ENCODE results near the gene FAM20A. TPM values are rescaled to one million over a fixed set of nuclear protein-coding genes. Genes with fewer than 3 reads are reported as not detected.

Gene FAM20A
- total and polyA plus RNA-seq, 2 of the 8 experiments (the other 6 are each of a cell fraction or from before 2014, with no cell fraction given): 3.6 to 11.9 TPM

- FAIRE-seq (no peak), DNase-seq (ENCODE audit: low read depth in 1 of 2, low spot score in 2 of 2) (no peak)
- Histone ChIP-seq H3K36me3 (ENCODE audit: control insufficient read depth in 2 of 4, insufficient read depth in 4 of 4, low read length in 3 of 4) (peaks cover 0 to 3% (median 0%) of the 10 kb centered on the region in 4 experiments; a peak in 1 of 8 replicates), H3K9ac (replicated peaks in 1 of 4; ENCODE audit: extremely low read depth in 1 of 4, low read depth in 3 of 4, low read length in 3 of 4) (no peak overlapping the region), H2BK120ac (replicated peaks; ENCODE audit: low read depth, low read length) (no peak overlapping the region), H3K56ac (replicated peaks; ENCODE audit: insufficient read length, low read depth, low read length) (no peak overlapping the region), H4K5ac (ENCODE audit: insufficient read length, low read depth, low read length) (no peak overlapping the region), H2BK15ac (ENCODE audit: low read length) (no peak overlapping the region; the same call in 1 of the 2 replicates), H3K27ac (ENCODE audit: low read depth, low read length) (no peak overlapping the region), H3K79me2 (ENCODE audit: control insufficient read depth in 1 of 2, insufficient read depth in 2 of 2, low read length in 2 of 2) (no peaks in the 10 kb centered on the region), H4K20me1 (replicated peaks in 1 of 2; ENCODE audit: control insufficient read depth in 1 of 2, insufficient read depth in 2 of 2, low read length in 2 of 2) (no peaks in the 10 kb centered on the region), H4K8ac (ENCODE audit: extremely low read depth, insufficient read depth, low read length) (no peak overlapping the region), H3K9me3 (ENCODE audit: insufficient read depth in 2 of 2, low read depth in 1 of 2, low read length in 1 of 2) (no peaks in the 10 kb centered on the region), H2BK20ac (ENCODE audit: low read length) (no peak overlapping the region), H2BK5ac (ENCODE audit: low read depth, low read length) (no peak overlapping the region), H3K27me3 (replicated peaks in 1 of 4; ENCODE audit: control insufficient read depth in 3 of 4, extremely low read depth in 1 of 4, insufficient read depth in 3 of 4, low read length in 3 of 4) (no peaks in the 10 kb centered on the region), H3K18ac (ENCODE audit: extremely low read depth, low read length) (no peak overlapping the region), H3K14ac (ENCODE audit: insufficient read length) (no peak overlapping the region), H4K91ac (replicated peaks; ENCODE audit: insufficient read length, low read length) (no peak overlapping the region), H3K4me2 (ENCODE audit: insufficient read depth in 1 of 2, low read depth in 2 of 2, low read length in 2 of 2) (no peak overlapping the region), H3K4me1 (replicated peaks in 1 of 4; ENCODE audit: control insufficient read depth in 3 of 4, insufficient read depth in 4 of 4, low read length in 3 of 4) (no peaks in the 10 kb centered on the region), H3K4ac (replicated peaks; ENCODE audit: insufficient read length, low read depth, low read length) (no peak overlapping the region), H3K4me3 (ENCODE audit: extremely low read depth in 1 of 4, insufficient read depth in 2 of 4, low read depth in 3 of 4, low read length in 4 of 4) (no peak overlapping the region), H2BK12ac (ENCODE audit: low read depth, low read length) (no peak overlapping the region), H2AFZ (ENCODE audit: low read length) (no peak overlapping the region), H3K79me1 (ENCODE audit: low read depth, low read length) (no peaks in the 10 kb centered on the region), H2AK5ac (ENCODE audit: low read depth, low read length) (no peak overlapping the region), H3K23ac (ENCODE audit: insufficient read length) (no peak overlapping the region), H3K23me2 (ENCODE audit: low read depth, low read length) (no peaks in the 10 kb centered on the region)
- WGBS, 2 experiments (ENCODE audit: extremely low coverage in 1 of 2, insufficient coverage in 1 of 2, insufficient read length in 1 of 2, insufficient replicate concordance in 2 of 2, low coverage in 1 of 2, low lambda C conversion rate in 2 of 2, missing lambda C conversion rate in 1 of 2): 95% methylated on average over 8 of the region's 8 CpGs; no CpG with 5 or more reads in 1 of the 2 experiments
- POLR2A ChIA-PET (ENCODE audit: partially characterized antibody): interaction anchor here (0.8 to 1.1 kb wide), 2 partner anchors 26 to 44 kb away, joined by 3 to 4 read pairs; no protein-coding TSS in a partner anchor
- CTCF ChIA-PET (ENCODE audit: partially characterized antibody): interaction anchor here (0.6 to 1.7 kb wide), 5 partner anchors 9 to 202 kb away, joined by 3 to 5 read pairs (median 4); no protein-coding TSS in a partner anchor
- TF ChIP-seq MAX (IDR thresholded peaks at IDR 0.05): no peak
- TF ChIP-seq PHF8 (conservative IDR thresholded peaks at IDR 0.05; ENCODE audit: low read depth, low read length): no peak
- TF ChIP-seq SIRT6 (IDR thresholded peaks at IDR 0.05; ENCODE audit: low read length): no peak
- no peak for TF ChIP-seq POLR2A (IDR thresholded peaks at IDR 0.05; ENCODE audit: control extremely low read depth in 1 of 2, low read depth in 2 of 2, low read length in 2 of 2)
- TF ChIP-seq EGR1 (IDR thresholded peaks at IDR 0.05; ENCODE audit: borderline replicate concordance, low read depth, low read length): no peak
- TF ChIP-seq SP2 (IDR thresholded peaks at IDR 0.05; ENCODE audit: low read length): no peak
- no peak for TF ChIP-seq ATF3 (IDR thresholded peaks at IDR 0.05; ENCODE audit: insufficient read depth, low read depth, low read length)
- TF ChIP-seq NRF1 (IDR thresholded peaks at IDR 0.05; ENCODE audit: low read depth, low read length): no peak
- no peak for TF ChIP-seq TAF1 (IDR thresholded peaks at IDR 0.05; ENCODE audit: low read depth, low read length)
- TF ChIP-seq RFX5 (IDR thresholded peaks at IDR 0.05; ENCODE audit: borderline replicate concordance, low read depth, low read length): no peak
- no peak for TF ChIP-seq YY1 (IDR thresholded peaks at IDR 0.05; ENCODE audit: low read depth, low read length)
- TF ChIP-seq SAP30 (IDR thresholded peaks at IDR 0.05; ENCODE audit: insufficient read depth, insufficient replicate concordance, low read length): no peak
- TF ChIP-seq CTBP2 (IDR thresholded peaks at IDR 0.05; ENCODE audit: borderline replicate concordance, insufficient read depth, insufficient read length, low read length): no peak
- no peak for TF ChIP-seq FOSL1 (IDR thresholded peaks at IDR 0.05; ENCODE audit: insufficient read depth, low read depth, low read length)
These were observed 33.6 kb downstream of the FAM20A start for GRCh38 chr17:68567581-68567980.
